ENCODE data around the gene NAGK.

DNA sequence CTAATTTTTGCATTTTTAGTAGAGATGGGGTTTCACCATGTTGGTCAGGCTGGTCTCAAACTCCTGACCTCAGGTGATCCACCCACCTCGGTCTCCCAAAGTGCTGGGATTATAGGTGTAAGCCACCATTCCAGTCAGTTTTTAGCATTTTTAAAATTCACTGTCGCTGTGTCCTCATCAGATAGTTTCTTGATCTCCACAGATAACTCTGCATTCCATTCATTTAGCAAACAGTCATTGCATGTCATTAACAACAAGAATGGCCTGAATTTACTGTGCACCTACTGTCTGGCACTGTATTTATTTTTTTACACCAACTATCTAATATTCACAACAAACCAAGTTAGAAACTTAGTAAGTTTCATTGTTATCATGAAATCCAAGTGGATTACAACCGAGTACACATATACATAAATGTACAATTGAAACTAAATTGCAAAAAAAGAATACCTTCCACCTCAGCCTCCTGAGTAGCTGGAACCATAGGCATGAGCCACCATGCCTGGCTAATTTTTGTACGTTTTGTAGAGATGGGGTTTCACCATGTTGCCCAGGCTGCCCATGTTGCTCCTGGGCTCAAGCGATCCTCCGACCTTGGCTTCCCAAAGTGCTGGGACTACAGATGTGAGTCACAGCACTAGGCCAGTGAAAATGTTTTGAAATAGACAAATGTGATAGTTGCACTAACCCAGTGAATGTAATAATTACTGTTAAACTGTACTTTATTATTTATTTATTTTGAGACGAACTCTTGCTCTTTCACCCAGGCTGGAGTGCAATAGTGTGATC is 57.3 kb downstream of the NAGK start:
- TF ChIP-seq, protein P1, sequence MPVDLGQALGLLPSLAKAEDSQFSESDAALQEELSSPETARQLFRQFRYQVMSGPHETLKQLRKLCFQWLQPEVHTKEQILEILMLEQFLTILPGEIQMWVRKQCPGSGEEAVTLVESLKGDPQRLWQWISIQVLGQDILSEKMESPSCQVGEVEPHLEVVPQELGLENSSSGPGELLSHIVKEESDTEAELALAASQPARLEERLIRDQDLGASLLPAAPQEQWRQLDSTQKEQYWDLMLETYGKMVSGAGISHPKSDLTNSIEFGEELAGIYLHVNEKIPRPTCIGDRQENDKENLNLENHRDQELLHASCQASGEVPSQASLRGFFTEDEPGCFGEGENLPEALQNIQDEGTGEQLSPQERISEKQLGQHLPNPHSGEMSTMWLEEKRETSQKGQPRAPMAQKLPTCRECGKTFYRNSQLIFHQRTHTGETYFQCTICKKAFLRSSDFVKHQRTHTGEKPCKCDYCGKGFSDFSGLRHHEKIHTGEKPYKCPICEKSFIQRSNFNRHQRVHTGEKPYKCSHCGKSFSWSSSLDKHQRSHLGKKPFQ (tag by site-specific recombination; IDR thresholded peaks at IDR 0.05), result no peak
- TF ChIP-seq, protein P2, sequence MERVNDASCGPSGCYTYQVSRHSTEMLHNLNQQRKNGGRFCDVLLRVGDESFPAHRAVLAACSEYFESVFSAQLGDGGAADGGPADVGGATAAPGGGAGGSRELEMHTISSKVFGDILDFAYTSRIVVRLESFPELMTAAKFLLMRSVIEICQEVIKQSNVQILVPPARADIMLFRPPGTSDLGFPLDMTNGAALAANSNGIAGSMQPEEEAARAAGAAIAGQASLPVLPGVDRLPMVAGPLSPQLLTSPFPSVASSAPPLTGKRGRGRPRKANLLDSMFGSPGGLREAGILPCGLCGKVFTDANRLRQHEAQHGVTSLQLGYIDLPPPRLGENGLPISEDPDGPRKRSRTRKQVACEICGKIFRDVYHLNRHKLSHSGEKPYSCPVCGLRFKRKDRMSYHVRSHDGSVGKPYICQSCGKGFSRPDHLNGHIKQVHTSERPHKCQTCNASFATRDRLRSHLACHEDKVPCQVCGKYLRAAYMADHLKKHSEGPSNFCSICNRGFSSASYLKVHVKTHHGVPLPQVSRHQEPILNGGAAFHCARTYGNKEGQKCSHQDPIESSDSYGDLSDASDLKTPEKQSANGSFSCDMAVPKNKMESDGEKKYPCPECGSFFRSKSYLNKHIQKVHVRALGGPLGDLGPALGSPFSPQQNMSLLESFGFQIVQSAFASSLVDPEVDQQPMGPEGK (tag by site-specific recombination; IDR thresholded peaks at IDR 0.05), result no peak
- TF ChIP-seq, protein P3, sequence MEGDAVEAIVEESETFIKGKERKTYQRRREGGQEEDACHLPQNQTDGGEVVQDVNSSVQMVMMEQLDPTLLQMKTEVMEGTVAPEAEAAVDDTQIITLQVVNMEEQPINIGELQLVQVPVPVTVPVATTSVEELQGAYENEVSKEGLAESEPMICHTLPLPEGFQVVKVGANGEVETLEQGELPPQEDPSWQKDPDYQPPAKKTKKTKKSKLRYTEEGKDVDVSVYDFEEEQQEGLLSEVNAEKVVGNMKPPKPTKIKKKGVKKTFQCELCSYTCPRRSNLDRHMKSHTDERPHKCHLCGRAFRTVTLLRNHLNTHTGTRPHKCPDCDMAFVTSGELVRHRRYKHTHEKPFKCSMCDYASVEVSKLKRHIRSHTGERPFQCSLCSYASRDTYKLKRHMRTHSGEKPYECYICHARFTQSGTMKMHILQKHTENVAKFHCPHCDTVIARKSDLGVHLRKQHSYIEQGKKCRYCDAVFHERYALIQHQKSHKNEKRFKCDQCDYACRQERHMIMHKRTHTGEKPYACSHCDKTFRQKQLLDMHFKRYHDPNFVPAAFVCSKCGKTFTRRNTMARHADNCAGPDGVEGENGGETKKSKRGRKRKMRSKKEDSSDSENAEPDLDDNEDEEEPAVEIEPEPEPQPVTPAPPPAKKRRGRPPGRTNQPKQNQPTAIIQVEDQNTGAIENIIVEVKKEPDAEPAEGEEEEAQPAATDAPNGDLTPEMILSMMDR (tag by site-specific recombination; IDR thresholded peaks at IDR 0.05), result no peak
- TF ChIP-seq ZNF274 (IDR thresholded peaks at IDR 0.05; ENCODE audit: low read length), result no peak
- TF ChIP-seq ZNF274 (tag by site-specific recombination; IDR thresholded peaks at IDR 0.05; ENCODE audit: borderline replicate concordance), result no peak
- TF ChIP-seq, protein P4, sequence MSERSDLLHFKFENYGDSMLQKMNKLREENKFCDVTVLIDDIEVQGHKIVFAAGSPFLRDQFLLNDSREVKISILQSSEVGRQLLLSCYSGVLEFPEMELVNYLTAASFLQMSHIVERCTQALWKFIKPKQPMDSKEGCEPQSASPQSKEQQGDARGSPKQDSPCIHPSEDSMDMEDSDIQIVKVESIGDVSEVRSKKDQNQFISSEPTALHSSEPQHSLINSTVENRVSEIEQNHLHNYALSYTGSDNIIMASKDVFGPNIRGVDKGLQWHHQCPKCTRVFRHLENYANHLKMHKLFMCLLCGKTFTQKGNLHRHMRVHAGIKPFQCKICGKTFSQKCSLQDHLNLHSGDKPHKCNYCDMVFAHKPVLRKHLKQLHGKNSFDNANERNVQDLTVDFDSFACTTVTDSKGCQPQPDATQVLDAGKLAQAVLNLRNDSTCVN (tag by site-specific recombination; optimal IDR thresholded peaks at IDR 0.05), result no peak
- no peak for TF ChIP-seq ZNF558 (tag by site-specific recombination; IDR thresholded peaks at IDR 0.05)
- TF ChIP-seq ZNF624 (tag by site-specific recombination; IDR thresholded peaks at IDR 0.05), result no peak
- no peak for TF ChIP-seq ZBTB21 (tag by site-specific recombination; IDR thresholded peaks at IDR 0.05)
- TF ChIP-seq ZNF37A (tag by site-specific recombination; IDR thresholded peaks at IDR 0.05), result no peak
- no peak for TF ChIP-seq ZNF747 (tag by site-specific recombination; IDR thresholded peaks at IDR 0.05)
